SK-N-SH treated with all-trans-retinoic acid at 6 μM for 48 hours (cell line): ENCODE data around the gene PLA2G15.

Experiments
- ATAC-seq: fragments of 200-7000 bp; cut with Tn5 transposase; 3 replicates; pipeline ENCODE4 v1.9.1; 2020; ENCODE audit warnings: mild to moderate bottlenecking, moderate library complexity
- ARNTL ChIP-seq: fragments of 450-650 bp; formaldehyde crosslinking; IDR thresholded peaks from 2 replicates; pipeline ENCODE4 v1.5.0; 2020; ENCODE audit warnings: low read depth, mild to moderate bottlenecking, moderate library complexity, borderline replicate concordance
- BACH2 ChIP-seq: fragments of 250-450 bp; sonication (Bioruptor Pico); IDR thresholded peaks from 2 replicates; pipeline ENCODE4 v1.9.0; 2021; ENCODE audit warnings: mild to moderate bottlenecking, borderline replicate concordance
- CREB5 ChIP-seq: fragments of 250-450 bp; sonication (Bioruptor Pico); IDR thresholded peaks from 2 replicates; pipeline ENCODE4 v1.5.1; 2020; ENCODE audit warnings: low read depth, mild to moderate bottlenecking, moderate library complexity
- CSDC2 ChIP-seq: fragments of 250-450 bp; sonication (Bioruptor Pico); IDR thresholded peaks from 2 replicates; pipeline ENCODE4 v1.5.0; 2020; ENCODE audit warnings: mild to moderate bottlenecking, moderate library complexity
- CSRNP3 ChIP-seq: fragments of 250-450 bp; sonication (Bioruptor Pico); IDR thresholded peaks from 2 replicates; pipeline ENCODE4 v1.5.1; 2021; ENCODE audit warnings: mild to moderate bottlenecking, moderate library complexity
- ESRRG ChIP-seq: fragments of 250-450 bp; sonication (Bioruptor Pico); IDR thresholded peaks from 2 replicates; pipeline ENCODE4 v1.6.1; 2021; ENCODE audit warnings: mild to moderate bottlenecking
- GLIS3 ChIP-seq: fragments of 250-450 bp; sonication (Bioruptor Pico); IDR thresholded peaks from 2 replicates; pipeline ENCODE4 v1.5.0; 2020; ENCODE audit warnings: mild to moderate bottlenecking, moderate library complexity
- ISL1 ChIP-seq: fragments of 250-450 bp; sonication (Bioruptor Pico); IDR thresholded peaks from 2 replicates; pipeline ENCODE4 v2.1.2; 2022; ENCODE audit warnings: mild to moderate bottlenecking, moderate library complexity
- OSR1 ChIP-seq: fragments of 250-450 bp; sonication (Bioruptor Pico); IDR thresholded peaks from 2 replicates; pipeline ENCODE4 v1.8.0; 2022; ENCODE audit warnings: moderate library complexity, mild to moderate bottlenecking, inconsistent platforms
- PATZ1 ChIP-seq: fragments of 250-450 bp; sonication (Bioruptor Pico); IDR thresholded peaks from 2 replicates; pipeline ENCODE4 v1.8.0; 2020; ENCODE audit warnings: mild to moderate bottlenecking, moderate library complexity, borderline replicate concordance
- POU6F1 ChIP-seq: fragments of 250-450 bp; sonication (Bioruptor Pico); IDR thresholded peaks from 2 replicates; pipeline ENCODE4 v1.8.0; 2021; ENCODE audit warnings: low read depth, mild to moderate bottlenecking, moderate library complexity, borderline replicate concordance
- PPARA ChIP-seq: fragments of 250-450 bp; sonication (Bioruptor Pico); IDR thresholded peaks from 2 replicates; pipeline ENCODE4 v1.5.0; 2020; ENCODE audit warnings: mild to moderate bottlenecking, borderline replicate concordance
- RARB ChIP-seq: fragments of 250-450 bp; sonication (Bioruptor Pico); IDR thresholded peaks from 2 replicates; pipeline ENCODE4 v1.8.0; 2021; ENCODE audit warnings: mild to moderate bottlenecking, moderate library complexity
- SNAI2 ChIP-seq: fragments of 250-450 bp; sonication (Bioruptor Pico); IDR thresholded peaks from 2 replicates; pipeline ENCODE4 v1.5.0; 2020; ENCODE audit warnings: mild to moderate bottlenecking, moderate library complexity
- TCF4 ChIP-seq: fragments of 250-450 bp; sonication (Bioruptor Pico); IDR thresholded peaks from 2 replicates; pipeline ENCODE4 v1.8.0; 2021; ENCODE audit warnings: mild to moderate bottlenecking, moderate library complexity, borderline replicate concordance
- TOX ChIP-seq: fragments of 250-450 bp; sonication (Bioruptor Pico); IDR thresholded peaks from 2 replicates; pipeline ENCODE4 v1.8.0; 2021; ENCODE audit warnings: mild to moderate bottlenecking, moderate library complexity, borderline replicate concordance
- TSHZ2 ChIP-seq: fragments of 250-450 bp; sonication (Bioruptor Pico); IDR thresholded peaks from 2 replicates; pipeline ENCODE4 v1.5.0; 2020; ENCODE audit warnings: mild to moderate bottlenecking, moderate library complexity
- ZC3H10 ChIP-seq: fragments of 250-450 bp; sonication (Bioruptor Pico); IDR thresholded peaks from 2 replicates; pipeline ENCODE4 v1.5.1; 2021; ENCODE audit warnings: mild to moderate bottlenecking, moderate library complexity
- ZFP3 ChIP-seq: fragments of 250-450 bp; sonication (Bioruptor Pico); IDR thresholded peaks from 2 replicates; pipeline ENCODE4 v1.5.0; 2020; ENCODE audit warnings: mild to moderate bottlenecking, moderate library complexity
- ZFP30 ChIP-seq: fragments of 450-650 bp; formaldehyde crosslinking; IDR thresholded peaks from 2 replicates; pipeline ENCODE4 v1.5.0; 2022; ENCODE audit warnings: mild to moderate bottlenecking, moderate library complexity
- ZNF565 ChIP-seq: fragments of 450-650 bp; formaldehyde crosslinking; conservative IDR thresholded peaks from 2 replicates; pipeline ENCODE4 v1.5.0; 2020; ENCODE audit warnings: low read depth, mild to moderate bottlenecking, moderate library complexity
- ZNF70 ChIP-seq: fragments of 450-650 bp; formaldehyde crosslinking; IDR thresholded peaks from 2 replicates; pipeline ENCODE4 v1.5.0; 2020; ENCODE audit warnings: mild to moderate bottlenecking, moderate library complexity
- ZNF8 ChIP-seq: fragments of 450-650 bp; formaldehyde crosslinking; IDR thresholded peaks from 2 replicates; pipeline ENCODE4 v1.5.0; 2020; ENCODE audit warnings: mild to moderate bottlenecking, moderate library complexity

Gene PLA2G15

GRCh38 chr16:68216240-68216639 is 28.9 kb upstream of the PLA2G15 start:
- TF ChIP-seq TCF4 (CRISPR knock-in tag) (no peak), OSR1 (no peak), ZC3H10 (CRISPR knock-in tag) (no peak), CREB5 (CRISPR knock-in tag) (no peak), ZFP30 (CRISPR knock-in tag) (no peak), ZFP3 (no peak), GLIS3 (CRISPR knock-in tag) (no peak), RARB (CRISPR knock-in tag) (no peak), ZNF565 (CRISPR knock-in tag) (no peak), ESRRG (CRISPR knock-in tag) (no peak), TOX (CRISPR knock-in tag) (no peak), POU6F1 (CRISPR knock-in tag) (no peak), SNAI2 (no peak), BACH2 (CRISPR knock-in tag) (no peak), PATZ1 (no peak), CSDC2 (CRISPR knock-in tag) (no peak), ARNTL (CRISPR knock-in tag) (no peak), TSHZ2 (CRISPR knock-in tag) (no peak)
- no peak for ATAC-seq

GRCh38 chr16:68217506-68217905 is 27.7 kb upstream of the PLA2G15 start:
- no peak for TF ChIP-seq TOX (CRISPR knock-in tag)
- TF ChIP-seq ARNTL (CRISPR knock-in tag): no peak
- no peak for TF ChIP-seq RARB (CRISPR knock-in tag)
- TF ChIP-seq BACH2 (CRISPR knock-in tag): no peak
- TF ChIP-seq ISL1 (CRISPR knock-in tag): no peak
- TF ChIP-seq PATZ1: no peak
- TF ChIP-seq TCF4 (CRISPR knock-in tag): no peak
- no peak for TF ChIP-seq POU6F1 (CRISPR knock-in tag)
- no peak for TF ChIP-seq ZFP30 (CRISPR knock-in tag)
- TF ChIP-seq CSDC2 (CRISPR knock-in tag): no peak
- TF ChIP-seq ZNF70: no peak
- TF ChIP-seq OSR1: no peak
- no peak for TF ChIP-seq SNAI2
- no peak for TF ChIP-seq ZNF8
- TF ChIP-seq ZFP3: no peak
- no peak for TF ChIP-seq PPARA (CRISPR knock-in tag)
- no peak for TF ChIP-seq CSRNP3 (CRISPR knock-in tag)
- ATAC-seq: no peak
